Progenitor cell of endocrine pancreas (in vitro differentiated cells): ENCODE data around the gene BCAR1. TPM values are rescaled to one million over a fixed set of nuclear protein-coding genes. Genes with fewer than 3 reads are reported as not detected.
"Not testable (repeated sequence)": the region's sequence is repeated elsewhere in the genome, so short reads cannot be mapped to it uniquely, and the experiment has no call there.

Experiments used
- DNase-seq: peaks from one replicate; pipeline ENCODE4 v3.0.0; 2021; ENCODE audit warnings: low spot score; ENCODE audit not compliant: unreplicated experiment
- H3K27ac Mint-ChIP-seq: 2 replicates; pipeline ENCODE4 v1.8.0; 2021; ENCODE audit warnings: mild to moderate bottlenecking, moderate library complexity, mixed read lengths
- H3K27me3 Mint-ChIP-seq: 2 replicates; pipeline ENCODE4 v1.8.0; 2021; ENCODE audit warnings: mixed read lengths
- H3K36me3 Mint-ChIP-seq: 2 replicates; pipeline ENCODE4 v1.8.0; 2022; ENCODE audit warnings: mixed read lengths; ENCODE audit not compliant: insufficient read depth
- H3K4me1 Mint-ChIP-seq: 2 replicates; pipeline ENCODE4 v1.8.0; 2021; ENCODE audit warnings: low read depth, mixed read lengths
- H3K4me3 Mint-ChIP-seq: 2 replicates; pipeline ENCODE4 v1.8.0; 2021; ENCODE audit warnings: low read depth, mild to moderate bottlenecking, moderate library complexity, mixed read lengths
- H3K9me3 Mint-ChIP-seq: 2 replicates; pipeline ENCODE4 v1.8.0; 2021; ENCODE audit warnings: low read depth, mixed read lengths
- total RNA-seq: library from RNA; stranded (reverse); gene quantifications from 2 replicates; pipeline ENCODE4 v1.2.1, GENCODE V29; 2021
- TF ChIP-seq, protein P1 (sequence below): fragments of 200-600 bp; sonication (generic); IDR thresholded peaks from one replicate; pipeline ENCODE4 v1.5.0; 2021; ENCODE audit warnings: antibody characterized with exemption, mild to moderate bottlenecking; ENCODE audit not compliant: unreplicated experiment

BCAR1 gene
- total RNA-seq, 1 donor from 2014 or later, result 75.1 TPM

- TF ChIP-seq, protein P1, sequence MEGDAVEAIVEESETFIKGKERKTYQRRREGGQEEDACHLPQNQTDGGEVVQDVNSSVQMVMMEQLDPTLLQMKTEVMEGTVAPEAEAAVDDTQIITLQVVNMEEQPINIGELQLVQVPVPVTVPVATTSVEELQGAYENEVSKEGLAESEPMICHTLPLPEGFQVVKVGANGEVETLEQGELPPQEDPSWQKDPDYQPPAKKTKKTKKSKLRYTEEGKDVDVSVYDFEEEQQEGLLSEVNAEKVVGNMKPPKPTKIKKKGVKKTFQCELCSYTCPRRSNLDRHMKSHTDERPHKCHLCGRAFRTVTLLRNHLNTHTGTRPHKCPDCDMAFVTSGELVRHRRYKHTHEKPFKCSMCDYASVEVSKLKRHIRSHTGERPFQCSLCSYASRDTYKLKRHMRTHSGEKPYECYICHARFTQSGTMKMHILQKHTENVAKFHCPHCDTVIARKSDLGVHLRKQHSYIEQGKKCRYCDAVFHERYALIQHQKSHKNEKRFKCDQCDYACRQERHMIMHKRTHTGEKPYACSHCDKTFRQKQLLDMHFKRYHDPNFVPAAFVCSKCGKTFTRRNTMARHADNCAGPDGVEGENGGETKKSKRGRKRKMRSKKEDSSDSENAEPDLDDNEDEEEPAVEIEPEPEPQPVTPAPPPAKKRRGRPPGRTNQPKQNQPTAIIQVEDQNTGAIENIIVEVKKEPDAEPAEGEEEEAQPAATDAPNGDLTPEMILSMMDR, result no peak
- no peaks in the 10 kb centered on the region for H3K9me3 Mint-ChIP-seq
- no peak overlapping the region for H3K4me3 Mint-ChIP-seq
- H3K27ac Mint-ChIP-seq, result no peak overlapping the region
- no peak for DNase-seq
- H3K36me3 Mint-ChIP-seq, result peaks cover 4% of the 10 kb centered on the region
- H3K27me3 Mint-ChIP-seq, result no peaks in the 10 kb centered on the region
- peaks cover 1% of the 10 kb centered on the region for H3K4me1 Mint-ChIP-seq
These were observed 28.9 kb upstream of the BCAR1 start for GRCh38 chr16:75280331-75280804.

GRCh38 chr16:75279305-75279704 lies 27.9 kb upstream of the BCAR1 start:
- Mint-ChIP-seq H3K9me3 (no peaks in the 10 kb centered on the region), H3K36me3 (no peaks in the 10 kb centered on the region), H3K27ac (peak overlapping the region; percentile 13), H3K27me3 (no peaks in the 10 kb centered on the region), H3K4me3 (no peak overlapping the region), H3K4me1 (peaks cover 1% of the 10 kb centered on the region)
- DNase-seq, result no peak
- TF ChIP-seq, protein P1, result no peak

DNA sequence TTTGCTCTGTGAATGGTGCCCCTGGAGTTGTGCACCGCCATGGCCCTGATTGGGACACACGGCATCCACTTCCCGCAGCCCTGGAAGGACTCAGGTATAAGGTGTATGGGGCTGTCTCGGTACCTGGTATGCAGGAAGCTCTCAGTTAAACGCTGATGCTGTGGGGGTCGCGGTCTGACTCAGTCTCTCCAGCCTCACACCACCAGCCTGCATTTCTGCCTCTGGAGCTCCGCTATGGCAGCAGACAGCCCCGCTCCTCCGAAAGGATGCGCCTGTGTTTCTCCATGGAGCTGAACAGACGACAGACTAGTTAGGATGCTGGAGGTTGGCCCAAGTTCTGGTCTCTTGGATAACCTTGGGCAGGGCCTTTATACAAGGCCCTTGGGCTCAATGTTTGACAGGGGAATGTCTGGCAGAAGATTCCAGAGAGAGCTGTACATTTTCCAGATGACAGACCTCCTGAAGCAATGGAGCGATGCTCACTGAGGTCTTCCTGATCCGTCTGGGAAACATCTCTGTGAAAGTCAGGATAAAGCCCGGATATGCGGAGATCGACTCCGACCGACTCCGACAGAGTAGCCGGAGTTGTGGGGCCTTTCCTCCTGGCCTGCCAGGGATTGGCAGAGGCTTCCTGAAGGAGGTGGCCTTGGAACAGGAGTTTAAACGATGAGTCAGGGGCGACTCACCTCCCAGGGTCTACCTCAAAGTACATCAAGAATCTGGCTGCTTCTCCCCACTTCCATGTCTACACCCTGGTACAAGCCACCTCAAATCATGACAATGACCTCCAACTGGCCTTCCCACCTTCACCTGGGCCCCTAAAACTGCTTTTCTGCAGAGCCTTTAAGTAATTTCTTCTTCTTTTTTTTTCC lies 21.9 kb upstream of the BCAR1 start:
- Mint-ChIP-seq H3K4me1 (no peaks in the 10 kb centered on the region), H3K36me3 (no peaks in the 10 kb centered on the region), H3K27me3 (no peaks in the 10 kb centered on the region), H3K27ac (no peak overlapping the region), H3K4me3 (no peak overlapping the region), H3K9me3 (no peaks in the 10 kb centered on the region)
- DNase-seq, result no peak
- TF ChIP-seq, protein P1, result no peak

- DNase-seq, H3K9me3 Mint-ChIP-seq, H3K36me3 Mint-ChIP-seq, H3K27ac Mint-ChIP-seq, H3K4me1 Mint-ChIP-seq, H3K27me3 Mint-ChIP-seq, H3K4me3 Mint-ChIP-seq: not testable (repeated sequence)
These were observed 21.2 kb upstream of the BCAR1 start for GRCh38 chr16:75272629-75273028.

- no peaks in the 10 kb centered on the region for H3K36me3 Mint-ChIP-seq
- H3K9me3 Mint-ChIP-seq, result no peaks in the 10 kb centered on the region
- H3K4me3 Mint-ChIP-seq, result no peak overlapping the region
- H3K27me3 Mint-ChIP-seq, result no peaks in the 10 kb centered on the region
- H3K27ac Mint-ChIP-seq, result no peak overlapping the region
- no peaks in the 10 kb centered on the region for H3K4me1 Mint-ChIP-seq
- TF ChIP-seq, protein P1, result no peak
- no peak for DNase-seq
These were observed 20.7 kb upstream of the BCAR1 start for GRCh38 chr16:75272097-75272551.
